SU-DHL-6 (cell line): Measurements from ENCODE around the gene GTF3C2.

Experiments
- H2AFZ ChIP-seq: fragments of 200-600 bp; sonication (generic); 2 replicates; pipeline ENCODE4 v1.6.1; 2014; ENCODE audit warnings: low read depth, mild to moderate bottlenecking, moderate library complexity, mixed read lengths, antibody characterized with exemption, low read length; ENCODE audit not compliant: severe bottlenecking
- H3F3A ChIP-seq: fragments of 200-600 bp; shearing (Covaris generic); 2 replicates; pipeline ENCODE4 v1.6.0; 2016; ENCODE audit warnings: antibody characterized with exemption, mild to moderate bottlenecking; ENCODE audit not compliant: insufficient read depth
- H3K27ac ChIP-seq: fragments of 200-600 bp; sonication (generic); 2 replicates; pipeline ENCODE4 v1.5.1; 2016; ENCODE audit warnings: low read depth, mild to moderate bottlenecking, low read length, moderate library complexity, mixed read lengths
- H3K27me3 ChIP-seq: fragments of 200-600 bp; sonication (generic), shearing (Covaris generic); 2 replicates; pipeline ENCODE4 v1.6.0; 2014; ENCODE audit warnings: mild to moderate bottlenecking, low read length
- H3K36me3 ChIP-seq: fragments of 200-600 bp; sonication (generic); 2 replicates; pipeline ENCODE4 v1.6.1; 2014; ENCODE audit warnings: mild to moderate bottlenecking, low read length, mixed read lengths
- H3K4me2 ChIP-seq: fragments of 300-600, 200-600 bp; shearing (Covaris generic), sonication (generic); 2 replicates; pipeline ENCODE4 v1.6.0; 2014; ENCODE audit warnings: low read length, low read depth, mild to moderate bottlenecking; ENCODE audit not compliant: poor library complexity, severe bottlenecking
- H3K4me3 ChIP-seq: fragments of 200-600 bp; sonication (generic); 2 replicates; pipeline ENCODE4 v1.5.1; 2014; ENCODE audit warnings: antibody characterized with exemption, low read length, mild to moderate bottlenecking, mixed read lengths; ENCODE audit not compliant: insufficient read depth, poor library complexity, severe bottlenecking
- H3K79me2 ChIP-seq: fragments of 200-600 bp; sonication (generic); 2 replicates; pipeline ENCODE4 v1.6.1; 2014; ENCODE audit warnings: mild to moderate bottlenecking, low read length, moderate library complexity; ENCODE audit not compliant: insufficient read depth
- H3K9ac ChIP-seq: fragments of 200-600 bp; sonication (generic); 2 replicates; pipeline ENCODE4 v1.7.0; 2014; ENCODE audit warnings: mild to moderate bottlenecking, low read length
- H3K9me2 ChIP-seq: fragments of 200-600 bp; sonication (generic); replicated peaks from 2 replicates; pipeline ENCODE4 v1.6.1; 2014; ENCODE audit warnings: low read length; ENCODE audit not compliant: insufficient read depth
- H3K9me3 ChIP-seq: fragments of 200-600 bp; sonication (generic); 2 replicates; pipeline ENCODE4 v1.6.1; 2014; ENCODE audit warnings: low read length, mixed read lengths; ENCODE audit not compliant: insufficient read depth
- H4K20me1 ChIP-seq: fragments of 200-600 bp; sonication (generic); 2 replicates; pipeline ENCODE4 v1.6.1; 2014; ENCODE audit warnings: low read depth, mild to moderate bottlenecking, antibody characterized with exemption, low read length, moderate library complexity, mixed read lengths
- EZH2phosphoT487 ChIP-seq: fragments of 200-600 bp; sonication (generic), shearing (Covaris generic); conservative IDR thresholded peaks from 2 replicates; pipeline ENCODE4 v1.6.1; 2018; ENCODE audit warnings: mild to moderate bottlenecking, antibody characterized with exemption, low read length, moderate library complexity, mixed read lengths
- TF ChIP-seq, protein P1 (sequence below): fragments of 200-600 bp; sonication (generic); IDR thresholded peaks from one replicate; pipeline ENCODE4 v1.5.1; 2017; ENCODE audit warnings: antibody characterized with exemption, mild to moderate bottlenecking, low read length, moderate library complexity; ENCODE audit not compliant: insufficient read depth, poor library complexity, severe bottlenecking

The GTF3C2 gene

DNA sequence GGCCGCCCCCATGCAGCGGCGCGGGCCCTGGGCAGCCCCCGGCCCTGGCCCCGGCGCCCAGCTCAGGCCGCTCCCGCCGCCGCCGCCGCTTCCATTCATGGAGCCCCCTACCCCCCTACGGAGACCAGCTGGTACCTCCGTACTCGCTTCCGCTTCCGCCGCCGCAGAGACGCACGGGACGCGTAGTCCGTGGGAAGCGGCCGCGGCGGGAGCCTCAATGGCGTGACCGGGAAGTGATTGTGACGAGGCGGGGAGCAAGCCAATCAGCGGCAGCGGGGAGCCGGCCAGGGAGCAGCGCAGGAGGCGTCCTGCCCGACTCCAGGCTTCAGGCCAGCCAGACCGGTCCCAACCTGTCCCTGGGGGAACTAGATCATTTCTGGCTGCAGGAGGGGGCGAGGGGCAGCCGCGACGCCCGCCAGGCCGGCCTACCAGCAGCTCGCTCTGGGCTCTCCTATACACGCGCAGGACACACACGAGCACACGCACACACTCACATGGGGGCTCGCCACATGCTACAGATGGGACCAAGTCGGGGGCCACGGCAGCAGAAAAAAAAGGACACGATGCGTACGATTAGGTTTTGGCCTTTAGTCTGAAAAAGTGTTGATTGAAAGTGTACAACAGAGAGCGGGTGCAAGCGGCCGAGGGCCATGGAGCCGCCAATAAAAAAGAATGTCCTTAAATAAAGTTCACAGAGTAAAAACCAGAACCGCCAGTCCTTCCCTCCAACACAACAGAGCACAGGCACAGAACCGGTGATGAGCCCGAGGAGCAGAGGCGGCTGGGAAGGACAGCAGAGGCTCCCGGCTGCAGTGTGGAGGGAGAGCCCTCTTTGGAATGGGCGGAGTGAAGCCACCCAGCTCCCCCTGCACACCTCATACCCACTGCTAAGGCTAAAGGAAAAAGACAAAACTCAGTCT is 24.3 kb upstream of the GTF3C2 start, which contains the start of gene ZNF513:
Gene ZNF513, minus strand, starts transcription at position 109 of the 920 bp plus-strand sequence. CDS start 208 bp downstream, outside the sequence.
- H3K9me3 ChIP-seq, result no peaks in the 10 kb centered on the region
- peaks cover 30% of the 10 kb centered on the region for H3F3A ChIP-seq
- no peak for TF ChIP-seq EZH2phosphoT487
- TF ChIP-seq, protein P1, sequence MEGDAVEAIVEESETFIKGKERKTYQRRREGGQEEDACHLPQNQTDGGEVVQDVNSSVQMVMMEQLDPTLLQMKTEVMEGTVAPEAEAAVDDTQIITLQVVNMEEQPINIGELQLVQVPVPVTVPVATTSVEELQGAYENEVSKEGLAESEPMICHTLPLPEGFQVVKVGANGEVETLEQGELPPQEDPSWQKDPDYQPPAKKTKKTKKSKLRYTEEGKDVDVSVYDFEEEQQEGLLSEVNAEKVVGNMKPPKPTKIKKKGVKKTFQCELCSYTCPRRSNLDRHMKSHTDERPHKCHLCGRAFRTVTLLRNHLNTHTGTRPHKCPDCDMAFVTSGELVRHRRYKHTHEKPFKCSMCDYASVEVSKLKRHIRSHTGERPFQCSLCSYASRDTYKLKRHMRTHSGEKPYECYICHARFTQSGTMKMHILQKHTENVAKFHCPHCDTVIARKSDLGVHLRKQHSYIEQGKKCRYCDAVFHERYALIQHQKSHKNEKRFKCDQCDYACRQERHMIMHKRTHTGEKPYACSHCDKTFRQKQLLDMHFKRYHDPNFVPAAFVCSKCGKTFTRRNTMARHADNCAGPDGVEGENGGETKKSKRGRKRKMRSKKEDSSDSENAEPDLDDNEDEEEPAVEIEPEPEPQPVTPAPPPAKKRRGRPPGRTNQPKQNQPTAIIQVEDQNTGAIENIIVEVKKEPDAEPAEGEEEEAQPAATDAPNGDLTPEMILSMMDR, result no peak
- peak within 1 kb of the TSS; percentile 81 for H3K4me3 ChIP-seq
- peak within 1 kb of the TSS; percentile 80 for H3K4me2 ChIP-seq
- H3K79me2 ChIP-seq, result 0 out of 2 replicates have a peak, but pooled peaks cover 7% of the 10 kb centered on the region
- H3K9ac ChIP-seq, result peak within 1 kb of the TSS; percentile 78
- H3K9me2 ChIP-seq, result no peaks in the 10 kb centered on the region
- H3K27me3 ChIP-seq, result no peaks in the 10 kb centered on the region
- H2AFZ ChIP-seq, result peak within 1 kb of the TSS; percentile 63
- peak within 1 kb of the TSS; percentile 75 for H3K27ac ChIP-seq
- H4K20me1 ChIP-seq, result no peaks in the 10 kb centered on the region
- peaks cover 17% of the 10 kb centered on the region; the same call in 1 of the 2 replicates for H3K36me3 ChIP-seq

GRCh38 chr2:27379836-27380625 is 23.5 kb upstream of the GTF3C2 start:
- TF ChIP-seq, protein P1, result no peak
- no peak for TF ChIP-seq EZH2phosphoT487
- Histone ChIP-seq H3K36me3 (0 out of 2 replicates have a peak, but pooled peaks cover 9% of the 10 kb centered on the region), H3K9me2 (no peaks in the 10 kb centered on the region), H3K4me3 (peak overlapping the region; percentile 81), H4K20me1 (no peaks in the 10 kb centered on the region), H3K79me2 (0 out of 2 replicates have a peak, but pooled peaks cover 7% of the 10 kb centered on the region), H3K9ac (peak overlapping the region; percentile 78), H3K9me3 (no peaks in the 10 kb centered on the region), H3K27me3 (no peaks in the 10 kb centered on the region), H3K4me2 (peak overlapping the region; percentile 80), H3F3A (peaks cover 30% of the 10 kb centered on the region), H3K27ac (peak overlapping the region; percentile 75), H2AFZ (no peak overlapping the region)

- no peak overlapping the region for H2AFZ ChIP-seq
- no peaks in the 10 kb centered on the region for H3K9me2 ChIP-seq
- no peaks in the 10 kb centered on the region for H4K20me1 ChIP-seq
- peak overlapping the region; percentile 78 for H3K9ac ChIP-seq
- no peak for TF ChIP-seq EZH2phosphoT487
- TF ChIP-seq, protein P1, result no peak
- peaks cover 6% of the 10 kb centered on the region; the same call in 1 of the 2 replicates for H3K36me3 ChIP-seq
- H3F3A ChIP-seq, result peaks cover 30% of the 10 kb centered on the region
- H3K27ac ChIP-seq, result peak overlapping the region; percentile 75
- H3K9me3 ChIP-seq, result no peaks in the 10 kb centered on the region
- H3K4me2 ChIP-seq, result peak overlapping the region; percentile 80
- peak overlapping the region; percentile 81 for H3K4me3 ChIP-seq
- H3K79me2 ChIP-seq, result 0 out of 2 replicates have a peak, but pooled peaks cover 7% of the 10 kb centered on the region
- no peaks in the 10 kb centered on the region for H3K27me3 ChIP-seq
These were observed 22.8 kb upstream of the GTF3C2 start for GRCh38 chr2:27379383-27379835.
